Skeletal muscle tissue (tissue), 4 donors: ENCODE data around the gene CLCN3. TPM values are rescaled to one million over a fixed set of nuclear protein-coding genes. Genes with fewer than 3 reads are reported as not detected.
"Not testable (repeated sequence)": the region's sequence is repeated elsewhere in the genome, so short reads cannot be mapped to it uniquely, and the experiment has no call there.

Source experiments
- H3K27ac ChIP-seq: one replicate; pipeline ENCODE4 v1.7.0; 2013; ENCODE audit warnings: mild to moderate bottlenecking, low read depth, low read length, inconsistent platforms
- H3K27me3 ChIP-seq, 3 donors: one replicate each; pipeline ENCODE4 v1.7.0; 2013; ENCODE audit warnings: low read length in 3 of 3; ENCODE audit not compliant: control insufficient read depth in 3 of 3, insufficient read depth in 3 of 3
- H3K36me3 ChIP-seq, 3 donors: one replicate each; pipeline ENCODE4 v1.7.0; 2013; ENCODE audit warnings: low read length in 3 of 3; ENCODE audit not compliant: control insufficient read depth in 3 of 3, insufficient read depth in 3 of 3
- H3K4me1 ChIP-seq, 3 donors: one replicate each; pipeline ENCODE4 v1.7.0; 2013; ENCODE audit warnings: low read length in 3 of 3, mild to moderate bottlenecking in 3 of 3; ENCODE audit not compliant: control insufficient read depth in 3 of 3, insufficient read depth in 3 of 3
- H3K4me3 ChIP-seq, 3 donors: one replicate each; pipeline ENCODE4 v1.7.0; 2013; ENCODE audit warnings: low read length in 3 of 3
- H3K9ac ChIP-seq, 3 donors: one replicate each; pipeline ENCODE4 v1.7.0; 2013; ENCODE audit warnings: low read length in 3 of 3, mild to moderate bottlenecking in 3 of 3, moderate library complexity in 2 of 3, low read depth in 1 of 3
- H3K9me3 ChIP-seq, 3 donors: one replicate each; pipeline ENCODE4 v1.7.0; 2013; ENCODE audit warnings: low read length in 3 of 3; ENCODE audit not compliant: control insufficient read depth in 3 of 3
- total RNA-seq: library from RNA; depleted of rRNA; stranded (reverse); fragments of >200 nt; gene quantifications from one replicate; pipeline ENCODE4 v1.2.3, GENCODE V29; 2014
- donor health status: Osteomylitis.

CLCN3 gene
- total RNA-seq, 1 donor from 2014 or later, result 25.1 TPM

- Histone ChIP-seq H3K9me3 (no peaks in the 10 kb centered on the region), H3K4me3 (no peak overlapping the region), H3K9ac (no peak overlapping the region), H3K4me1 (no peaks in the 10 kb centered on the region), H3K36me3 (peaks cover 3 to 9% (median 8%) of the 10 kb centered on the region in 3 donors), H3K27me3 (no peaks in the 10 kb centered on the region), H3K27ac (no peak overlapping the region)
These were observed 103.0 kb downstream of the CLCN3 start for GRCh38 chr4:169723207-169723965.

- no peak overlapping the region for H3K27ac ChIP-seq
- no peak overlapping the region for H3K4me3 ChIP-seq
- peaks cover 3 to 9% (median 8%) of the 10 kb centered on the region in 3 donors for H3K36me3 ChIP-seq
- H3K9ac ChIP-seq, result no peak overlapping the region
- no peaks in the 10 kb centered on the region for H3K27me3 ChIP-seq
- H3K4me1 ChIP-seq, result no peaks in the 10 kb centered on the region
- no peaks in the 10 kb centered on the region for H3K9me3 ChIP-seq
These were observed 103.9 kb downstream of the CLCN3 start for GRCh38 chr4:169724260-169724659.

GRCh38 chr4:169727616-169728015 is 107.2 kb downstream of the CLCN3 start:
- Histone ChIP-seq H3K4me3 (no peak overlapping the region), H3K9me3 (no peaks in the 10 kb centered on the region), H3K36me3 (peaks cover 0 to 18% (median 12%) of the 10 kb centered on the region in 3 donors)

GRCh38 chr4:169730564-169730963 is 110.2 kb downstream of the CLCN3 start:
- Histone ChIP-seq H3K27me3 (no peaks in the 10 kb centered on the region), H3K27ac (no peak overlapping the region), H3K9me3 (no peaks in the 10 kb centered on the region), H3K4me3 (no peak overlapping the region), H3K4me1 (no peaks in the 10 kb centered on the region), H3K9ac (no peak overlapping the region), H3K36me3 (peaks cover 0 to 21% (median 12%) of the 10 kb centered on the region in 3 donors)

More at GRCh38 chr4:169727616-169728015, 107.2 kb downstream of the CLCN3 start:
- Histone ChIP-seq H3K27me3 (no peaks in the 10 kb centered on the region), H3K9ac (no peak overlapping the region), H3K4me1 (no peaks in the 10 kb centered on the region), H3K27ac (no peak overlapping the region)

- not testable (repeated sequence) for H3K27me3 ChIP-seq, H3K9ac ChIP-seq, H3K4me1 ChIP-seq, H3K9me3 ChIP-seq, H3K27ac ChIP-seq, H3K4me3 ChIP-seq
- H3K36me3 ChIP-seq, result peaks cover 4 to 19% (median 13%) of the 10 kb centered on the region in 3 donors
These were observed 118.2 kb downstream of the CLCN3 start for GRCh38 chr4:169738604-169739003.

GRCh38 chr4:169741569-169741968 is 121.2 kb downstream of the CLCN3 start:
- Histone ChIP-seq H3K27me3 (no peaks in the 10 kb centered on the region), H3K4me3 (no peak overlapping the region), H3K27ac (no peak overlapping the region), H3K36me3 (peaks cover 0 to 14% (median 9%) of the 10 kb centered on the region in 3 donors), H3K4me1 (no peaks in the 10 kb centered on the region), H3K9me3 (no peaks in the 10 kb centered on the region), H3K9ac (no peak overlapping the region)

GRCh38 chr4:169744601-169745000 is 124.2 kb downstream of the CLCN3 start:
- no peak overlapping the region for H3K27ac ChIP-seq
- H3K9ac ChIP-seq, result no peak overlapping the region
- peaks cover 5 to 14% (median 10%) of the 10 kb centered on the region in 3 donors for H3K36me3 ChIP-seq
- H3K4me1 ChIP-seq, result no peaks in the 10 kb centered on the region
- no peaks in the 10 kb centered on the region for H3K9me3 ChIP-seq
- no peaks in the 10 kb centered on the region for H3K27me3 ChIP-seq
- H3K4me3 ChIP-seq, result no peak overlapping the region

- Histone ChIP-seq H3K4me1 (no peaks in the 10 kb centered on the region), H3K36me3 (peaks cover 5 to 20% (median 15%) of the 10 kb centered on the region in 3 donors), H3K27ac (no peak overlapping the region), H3K9ac (no peak overlapping the region), H3K4me3 (no peak overlapping the region), H3K9me3 (no peaks in the 10 kb centered on the region), H3K27me3 (no peaks in the 10 kb centered on the region)
These were observed 124.9 kb downstream of the CLCN3 start for GRCh38 chr4:169745291-169745690.

GRCh38 chr4:169756971-169757574 is 136.7 kb downstream of the CLCN3 start:
- Histone ChIP-seq H3K27ac (peak overlapping the region; percentile 48), H3K4me1 (peaks cover 12 to 15% (median 15%) of the 10 kb centered on the region in 3 donors), H3K9ac (peak overlapping the region; percentile 52 to 90 (median 73)), H3K36me3 (peaks cover 0 to 7% (median 3%) of the 10 kb centered on the region in 3 donors), H3K9me3 (no peaks in the 10 kb centered on the region), H3K27me3 (no peaks in the 10 kb centered on the region), H3K4me3 (peak overlapping the region; percentile 73 to 92 (median 79))

GRCh38 chr4:169757575-169758184 is 137.3 kb downstream of the CLCN3 start, which contains the start of gene HPF1:
Gene HPF1 (minus strand): TSS chr4:169757944. CDS start chr4:169757877, 67 bp downstream.
- Histone ChIP-seq H3K9me3 (no peaks in the 10 kb centered on the region), H3K27ac (peak within 1 kb of the TSS; percentile 48), H3K4me1 (peaks cover 12 to 15% (median 15%) of the 10 kb centered on the region in 3 donors)

More at GRCh38 chr4:169757575-169758184, 137.3 kb downstream of the CLCN3 start, which contains the start of gene HPF1:
- Histone ChIP-seq H3K9ac (peak within 1 kb of the TSS; percentile 52 to 90 (median 73)), H3K4me3 (peak within 1 kb of the TSS; percentile 73 to 92 (median 79)), H3K27me3 (no peaks in the 10 kb centered on the region), H3K36me3 (peaks cover 0 to 5% (median 3%) of the 10 kb centered on the region in 3 donors)
